ENCODE results near the gene CDC42EP5.

DNA sequence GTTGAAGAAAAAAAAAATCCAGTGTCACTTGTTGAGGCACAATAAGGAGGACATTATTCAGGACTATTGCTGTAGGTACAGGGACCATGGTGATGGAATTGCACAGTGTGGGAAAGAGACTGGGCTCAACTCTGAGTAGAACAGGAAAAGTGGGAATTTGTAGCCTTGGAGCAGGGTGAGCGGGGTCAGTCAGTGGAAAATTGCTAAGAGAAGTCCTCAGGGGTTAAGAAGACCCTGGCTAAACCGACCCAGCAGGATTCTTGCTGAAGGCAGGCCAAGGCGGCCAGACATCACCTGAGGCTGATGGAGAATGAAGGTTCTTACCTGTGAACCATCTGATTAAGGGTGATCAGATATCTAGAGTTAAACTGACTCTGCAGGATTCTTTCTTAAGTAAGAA, 42.1 kb upstream of the CDC42EP5 start:
- TF ChIP-seq, protein P1, sequence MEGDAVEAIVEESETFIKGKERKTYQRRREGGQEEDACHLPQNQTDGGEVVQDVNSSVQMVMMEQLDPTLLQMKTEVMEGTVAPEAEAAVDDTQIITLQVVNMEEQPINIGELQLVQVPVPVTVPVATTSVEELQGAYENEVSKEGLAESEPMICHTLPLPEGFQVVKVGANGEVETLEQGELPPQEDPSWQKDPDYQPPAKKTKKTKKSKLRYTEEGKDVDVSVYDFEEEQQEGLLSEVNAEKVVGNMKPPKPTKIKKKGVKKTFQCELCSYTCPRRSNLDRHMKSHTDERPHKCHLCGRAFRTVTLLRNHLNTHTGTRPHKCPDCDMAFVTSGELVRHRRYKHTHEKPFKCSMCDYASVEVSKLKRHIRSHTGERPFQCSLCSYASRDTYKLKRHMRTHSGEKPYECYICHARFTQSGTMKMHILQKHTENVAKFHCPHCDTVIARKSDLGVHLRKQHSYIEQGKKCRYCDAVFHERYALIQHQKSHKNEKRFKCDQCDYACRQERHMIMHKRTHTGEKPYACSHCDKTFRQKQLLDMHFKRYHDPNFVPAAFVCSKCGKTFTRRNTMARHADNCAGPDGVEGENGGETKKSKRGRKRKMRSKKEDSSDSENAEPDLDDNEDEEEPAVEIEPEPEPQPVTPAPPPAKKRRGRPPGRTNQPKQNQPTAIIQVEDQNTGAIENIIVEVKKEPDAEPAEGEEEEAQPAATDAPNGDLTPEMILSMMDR (conservative IDR thresholded peaks at IDR 0.05) = no peak
- no peak for TF ChIP-seq ZFX (IDR thresholded peaks at IDR 0.05)
